SK-N-SH treated with all-trans-retinoic acid at 6 μM for 48 hours (cell line): ENCODE data around the gene ZNF606.

ENCODE experiments used
- ATAC-seq: fragments of 200-7000 bp; cut with Tn5 transposase; 3 replicates; pipeline ENCODE4 v1.9.1; 2020; ENCODE audit warnings: mild to moderate bottlenecking, moderate library complexity
- ARNTL ChIP-seq: fragments of 450-650 bp; formaldehyde crosslinking; IDR thresholded peaks from 2 replicates; pipeline ENCODE4 v1.5.0; 2020; ENCODE audit warnings: low read depth, mild to moderate bottlenecking, moderate library complexity, borderline replicate concordance
- BACH2 ChIP-seq: fragments of 250-450 bp; sonication (Bioruptor Pico); IDR thresholded peaks from 2 replicates; pipeline ENCODE4 v1.9.0; 2021; ENCODE audit warnings: mild to moderate bottlenecking, borderline replicate concordance
- CREB5 ChIP-seq: fragments of 250-450 bp; sonication (Bioruptor Pico); IDR thresholded peaks from 2 replicates; pipeline ENCODE4 v1.5.1; 2020; ENCODE audit warnings: low read depth, mild to moderate bottlenecking, moderate library complexity
- ESRRG ChIP-seq: fragments of 250-450 bp; sonication (Bioruptor Pico); IDR thresholded peaks from 2 replicates; pipeline ENCODE4 v1.6.1; 2021; ENCODE audit warnings: mild to moderate bottlenecking
- GLIS3 ChIP-seq: fragments of 250-450 bp; sonication (Bioruptor Pico); IDR thresholded peaks from 2 replicates; pipeline ENCODE4 v1.5.0; 2020; ENCODE audit warnings: mild to moderate bottlenecking, moderate library complexity
- ISL1 ChIP-seq: fragments of 250-450 bp; sonication (Bioruptor Pico); IDR thresholded peaks from 2 replicates; pipeline ENCODE4 v2.1.2; 2022; ENCODE audit warnings: mild to moderate bottlenecking, moderate library complexity
- OSR1 ChIP-seq: fragments of 250-450 bp; sonication (Bioruptor Pico); IDR thresholded peaks from 2 replicates; pipeline ENCODE4 v1.8.0; 2022; ENCODE audit warnings: moderate library complexity, mild to moderate bottlenecking, inconsistent platforms
- PATZ1 ChIP-seq: fragments of 250-450 bp; sonication (Bioruptor Pico); IDR thresholded peaks from 2 replicates; pipeline ENCODE4 v1.8.0; 2020; ENCODE audit warnings: mild to moderate bottlenecking, moderate library complexity, borderline replicate concordance
- POU6F1 ChIP-seq: fragments of 250-450 bp; sonication (Bioruptor Pico); IDR thresholded peaks from 2 replicates; pipeline ENCODE4 v1.8.0; 2021; ENCODE audit warnings: low read depth, mild to moderate bottlenecking, moderate library complexity, borderline replicate concordance
- SNAI2 ChIP-seq: fragments of 250-450 bp; sonication (Bioruptor Pico); IDR thresholded peaks from 2 replicates; pipeline ENCODE4 v1.5.0; 2020; ENCODE audit warnings: mild to moderate bottlenecking, moderate library complexity
- TCF4 ChIP-seq: fragments of 250-450 bp; sonication (Bioruptor Pico); IDR thresholded peaks from 2 replicates; pipeline ENCODE4 v1.8.0; 2021; ENCODE audit warnings: mild to moderate bottlenecking, moderate library complexity, borderline replicate concordance
- TOX ChIP-seq: fragments of 250-450 bp; sonication (Bioruptor Pico); IDR thresholded peaks from 2 replicates; pipeline ENCODE4 v1.8.0; 2021; ENCODE audit warnings: mild to moderate bottlenecking, moderate library complexity, borderline replicate concordance
- TSHZ2 ChIP-seq: fragments of 250-450 bp; sonication (Bioruptor Pico); IDR thresholded peaks from 2 replicates; pipeline ENCODE4 v1.5.0; 2020; ENCODE audit warnings: mild to moderate bottlenecking, moderate library complexity
- ZFP3 ChIP-seq: fragments of 250-450 bp; sonication (Bioruptor Pico); IDR thresholded peaks from 2 replicates; pipeline ENCODE4 v1.5.0; 2020; ENCODE audit warnings: mild to moderate bottlenecking, moderate library complexity
- ZNF565 ChIP-seq: fragments of 450-650 bp; formaldehyde crosslinking; conservative IDR thresholded peaks from 2 replicates; pipeline ENCODE4 v1.5.0; 2020; ENCODE audit warnings: low read depth, mild to moderate bottlenecking, moderate library complexity
- ZNF70 ChIP-seq: fragments of 450-650 bp; formaldehyde crosslinking; IDR thresholded peaks from 2 replicates; pipeline ENCODE4 v1.5.0; 2020; ENCODE audit warnings: mild to moderate bottlenecking, moderate library complexity

ZNF606 gene

GRCh38 chr19:58003174-58003828 is 681 bp upstream of the ZNF606 start:
- TF ChIP-seq SNAI2 (no peak), ESRRG (CRISPR knock-in tag) (no peak), ZFP3 (CRISPR knock-in tag) (no peak), BACH2 (CRISPR knock-in tag) (no peak), ARNTL (CRISPR knock-in tag) (no peak), CREB5 (CRISPR knock-in tag) (no peak), TSHZ2 (no peak), ISL1 (CRISPR knock-in tag) (no peak), TOX (no peak), GLIS3 (no peak), TCF4 (CRISPR knock-in tag) (no peak)
- TF ChIP-seq, all 23 proteins: peak for 0
- ATAC-seq, result no peak

GRCh38 chr19:58001895-58002369 is 688 bp downstream of the ZNF606 start:
- TF ChIP-seq SNAI2 (no peak), CREB5 (CRISPR knock-in tag) (no peak), PATZ1 (CRISPR knock-in tag) (no peak), POU6F1 (no peak), ZNF565 (CRISPR knock-in tag) (no peak)
- ATAC-seq, result no peak

- TF ChIP-seq CREB5 (CRISPR knock-in tag) (no peak), OSR1 (CRISPR knock-in tag) (no peak), ESRRG (CRISPR knock-in tag) (no peak), TOX (no peak), POU6F1 (no peak), ZFP3 (CRISPR knock-in tag) (no peak), ARNTL (CRISPR knock-in tag) (no peak), BACH2 (CRISPR knock-in tag) (no peak), ZNF70 (no peak)
- ATAC-seq, result no peak
Observed at GRCh38 chr19:58000677-58001076, 1.9 kb downstream of the ZNF606 start.
